GM23338 (cell line): Measurements from ENCODE around the gene SDHB. TPM values are rescaled to one million over a fixed set of nuclear protein-coding genes. Genes with fewer than 3 reads are reported as not detected.

ENCODE experiments used
- ATAC-seq: fragments of 200-7000 bp; cut with Tn5 transposase; 3 replicates; pipeline ENCODE4 v1.9.1; 2020
- DNase-seq: peaks from one replicate; pipeline ENCODE4 v3.0.0-alpha.2; 2015; ENCODE audit warnings: low spot score
- H2AFZ ChIP-seq: fragments of 200-600 bp; sonication (generic); 2 replicates; pipeline ENCODE4 v1.8.0; 2016; ENCODE audit warnings: antibody characterized with exemption, mild to moderate bottlenecking, moderate library complexity
- H3F3A ChIP-seq: fragments of 200-600 bp; sonication (generic); replicated peaks from 2 replicates; pipeline ENCODE4 v1.8.0; 2017; ENCODE audit warnings: antibody characterized with exemption, mixed run types, low read depth
- H3K27ac ChIP-seq: fragments of 200-600 bp; sonication (generic); 2 replicates; pipeline ENCODE4 v1.6.1; 2016; ENCODE audit warnings: low read depth
- H3K27me3 ChIP-seq: fragments of 200-600 bp; sonication (generic); 2 replicates; pipeline ENCODE4 v1.8.0; 2016; ENCODE audit warnings: mild to moderate bottlenecking, mixed run types, moderate library complexity; ENCODE audit not compliant: insufficient read depth
- H3K36me3 ChIP-seq: fragments of 200-600 bp; sonication (generic); 2 replicates; pipeline ENCODE4 v1.8.0; 2016; ENCODE audit warnings: mild to moderate bottlenecking; ENCODE audit not compliant: insufficient read depth
- H3K4me1 ChIP-seq: fragments of 200-600 bp; sonication (generic); 2 replicates; pipeline ENCODE4 v1.8.0; 2016; ENCODE audit warnings: mild to moderate bottlenecking, moderate library complexity; ENCODE audit not compliant: insufficient read depth
- H3K4me2 ChIP-seq: fragments of 200-600 bp; sonication (generic); 2 replicates; pipeline ENCODE4 v1.7.1; 2017; ENCODE audit warnings: mixed run types
- H3K4me3 ChIP-seq: fragments of 200-600 bp; sonication (generic); 2 replicates; pipeline ENCODE4 v1.6.1; 2016; ENCODE audit warnings: mixed run types
- H3K79me2 ChIP-seq: fragments of 200-600 bp; sonication (generic); replicated peaks from 2 replicates; pipeline ENCODE4 v1.8.0; 2017; ENCODE audit warnings: mild to moderate bottlenecking; ENCODE audit not compliant: insufficient read depth
- H3K9me2 ChIP-seq: fragments of 200-600 bp; sonication (generic); 2 replicates; pipeline ENCODE4 v1.8.0; 2017; ENCODE audit not compliant: insufficient read depth
- H4K20me1 ChIP-seq: fragments of 200-600 bp; sonication (generic); replicated peaks from 2 replicates; pipeline ENCODE4 v1.8.0; 2017; ENCODE audit warnings: mild to moderate bottlenecking; ENCODE audit not compliant: insufficient read depth
- H3K27ac Mint-ChIP-seq: 2 replicates; pipeline ENCODE4 v1.8.0; 2020; ENCODE audit warnings: inconsistent platforms, mild to moderate bottlenecking, moderate library complexity, mixed read lengths
- H3K27me3 Mint-ChIP-seq: 3 replicates; pipeline ENCODE4 v1.8.0; 2022; ENCODE audit warnings: low read depth, mild to moderate bottlenecking, moderate library complexity, mixed read lengths, inconsistent platforms; ENCODE audit not compliant: insufficient read depth, poor library complexity
- H3K36me3 Mint-ChIP-seq: 3 replicates; pipeline ENCODE4 v1.8.0; 2021; ENCODE audit warnings: low read depth, mild to moderate bottlenecking, inconsistent platforms, moderate library complexity, mixed read lengths
- H3K4me1 Mint-ChIP-seq: 3 replicates; pipeline ENCODE4 v1.8.0; 2020; ENCODE audit warnings: mild to moderate bottlenecking, inconsistent platforms, mixed read lengths
- H3K4me3 Mint-ChIP-seq: 3 replicates; pipeline ENCODE4 v1.8.0; 2021; ENCODE audit warnings: moderate library complexity, mild to moderate bottlenecking, inconsistent platforms, mixed read lengths
- H3K9me3 Mint-ChIP-seq: 3 replicates; pipeline ENCODE4 v1.8.0; 2020; ENCODE audit warnings: moderate library complexity, mild to moderate bottlenecking, inconsistent platforms, mixed read lengths
- POLR2AphosphoS5 ChIP-seq: IDR thresholded peaks from 2 replicates; pipeline ENCODE4 v1.6.1; 2016; ENCODE audit warnings: antibody characterized with exemption, low read depth
- ZNF114 ChIP-seq: fragments of 250-450 bp; sonication (Bioruptor Pico); IDR thresholded peaks from 2 replicates; pipeline ENCODE4 v1.5.0; 2020; ENCODE audit warnings: mild to moderate bottlenecking, moderate library complexity
- ZNF331 ChIP-seq: fragments of 250-450 bp; sonication (Bioruptor Pico); IDR thresholded peaks from 2 replicates; pipeline ENCODE4 v1.5.0; 2020; ENCODE audit warnings: low read depth, mild to moderate bottlenecking, moderate library complexity
- ZNF462 ChIP-seq: fragments of 250-450 bp; sonication (Bioruptor Pico); IDR thresholded peaks from 2 replicates; pipeline ENCODE4 v1.5.0; 2020; ENCODE audit warnings: mild to moderate bottlenecking, moderate library complexity
- polyA plus RNA-seq: library from polyadenylated mRNA; unstranded; fragments of >200 nt; fragmentation: Nextera tagmentation; extraction: Ambion mirVana; gene quantifications from 2 replicates; pipeline ENCODE4 v1.2.1, GENCODE V29; 2016
- total RNA-seq: library from RNA; depleted of rRNA; stranded (reverse); fragments of >200 nt; shearing (Covaris generic); gene quantifications from 2 replicates; pipeline ENCODE4 v1.2.3, GENCODE V29; 2014

SDHB gene
- total and polyA plus RNA-seq, 2 experiments from 2014 or later = 72.8 to 112 TPM

GRCh38 chr1:17052038-17052437 lies 1.8 kb downstream of the SDHB start:
- H3K4me1 ChIP-seq = peaks cover 9% of the 10 kb centered on the region
- no peak overlapping the region for H2AFZ ChIP-seq
- H3K4me3 ChIP-seq = no peak overlapping the region
- no peak for DNase-seq
- H3K27me3 ChIP-seq = no peaks in the 10 kb centered on the region
- H3K36me3 ChIP-seq = peaks cover 9% of the 10 kb centered on the region; the same call in 1 of the 2 replicates
- no peak overlapping the region for H3K27ac ChIP-seq
- H3K4me2 ChIP-seq = peak overlapping the region; percentile 94; the same call in 1 of the 2 replicates
- H4K20me1 ChIP-seq = peaks cover 16% of the 10 kb centered on the region
- Mint-ChIP-seq H3K4me3 (0 out of 3 replicates have a peak overlapping the region, but pooled peaks have one; percentile 34), H3K27ac (no peak overlapping the region), H3K9me3 (no peaks in the 10 kb centered on the region), H3K4me1 (peaks cover 9% of the 10 kb centered on the region; the same call in 2 of the 3 replicates), H3K36me3 (peaks cover 8% of the 10 kb centered on the region; the same call in 2 of the 3 replicates), H3K27me3 (peaks cover 11% of the 10 kb centered on the region)
- H3K79me2 ChIP-seq = peaks cover 46% of the 10 kb centered on the region
- H3F3A ChIP-seq = peaks cover 22% of the 10 kb centered on the region
- ATAC-seq = no peak
- no peaks in the 10 kb centered on the region for H3K9me2 ChIP-seq
- TF ChIP-seq POLR2AphosphoS5 = no peak
- TF ChIP-seq ZNF462 (CRISPR knock-in tag) = no peak

- Histone ChIP-seq H3K4me3 (no peak overlapping the region), H3K4me2 (no peak overlapping the region), H4K20me1 (peaks cover 19% of the 10 kb centered on the region), H3K9me2 (no peaks in the 10 kb centered on the region), H3K4me1 (peaks cover 7% of the 10 kb centered on the region), H3K36me3 (peaks cover 27% of the 10 kb centered on the region), H3K27me3 (no peaks in the 10 kb centered on the region), H3F3A (peaks cover 23% of the 10 kb centered on the region), H3K27ac (peak overlapping the region; percentile 45; the same call in 1 of the 2 replicates), H2AFZ (no peak overlapping the region), H3K79me2 (peaks cover 57% of the 10 kb centered on the region)
- Mint-ChIP-seq H3K4me3 (no peak overlapping the region), H3K4me1 (peaks cover 13% of the 10 kb centered on the region; the same call in 2 of the 3 replicates), H3K9me3 (no peaks in the 10 kb centered on the region), H3K36me3 (peaks cover 27% of the 10 kb centered on the region), H3K27ac (no peak overlapping the region), H3K27me3 (peaks cover 2% of the 10 kb centered on the region)
- no peak for DNase-seq
- ATAC-seq = no peak
- TF ChIP-seq ZNF462 (CRISPR knock-in tag) = no peak
- no peak for TF ChIP-seq ZNF114 (CRISPR knock-in tag)
- TF ChIP-seq ZNF331 = no peak
Measured at GRCh38 chr1:17047924-17048323, 5.9 kb downstream of the SDHB start.
